Uterus (tissue), 2 donors: ENCODE results near the gene NUP153.

ENCODE experiments used
- POLR2A ChIP-seq, 2 donors: fragments of 450-650 bp; IDR thresholded peaks; one replicate each; pipeline ENCODE4 v1.6.1; 2016; ENCODE audit warnings: antibody characterized with exemption in 2 of 2, mild to moderate bottlenecking in 1 of 2, moderate library complexity in 1 of 2
- TF ChIP-seq, protein P1 (sequence below), 4 experiments: fragments of 200-600 bp in 2 of 4; fragments of 450-650 bp in 2 of 4; sonication (generic) in 2 of 4; IDR thresholded peaks; one replicate each; pipeline ENCODE4 v1.5.1; 2016 to 2019; ENCODE audit warnings: antibody characterized with exemption in 4 of 4, mild to moderate bottlenecking in 2 of 4, moderate library complexity in 1 of 4

DNA sequence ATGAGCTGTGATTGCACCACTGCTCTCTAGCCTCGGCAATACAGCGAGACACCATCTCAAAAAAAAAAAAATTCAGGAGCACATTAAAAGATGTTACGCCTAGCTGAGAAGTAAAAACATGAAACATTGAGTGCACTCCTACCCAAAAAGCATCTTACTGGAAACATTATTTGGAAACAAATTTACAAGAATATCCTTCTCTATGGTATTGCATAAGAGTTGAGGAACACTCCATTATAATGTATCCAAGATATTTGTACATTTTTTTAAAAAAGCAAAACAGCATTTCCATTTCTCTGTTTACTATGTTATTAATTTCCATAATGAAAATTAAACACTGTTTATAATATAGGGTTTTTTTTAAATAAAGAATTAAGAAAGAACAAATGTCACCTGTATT is 58.0 kb downstream of the NUP153 start:
- TF ChIP-seq, protein P1, sequence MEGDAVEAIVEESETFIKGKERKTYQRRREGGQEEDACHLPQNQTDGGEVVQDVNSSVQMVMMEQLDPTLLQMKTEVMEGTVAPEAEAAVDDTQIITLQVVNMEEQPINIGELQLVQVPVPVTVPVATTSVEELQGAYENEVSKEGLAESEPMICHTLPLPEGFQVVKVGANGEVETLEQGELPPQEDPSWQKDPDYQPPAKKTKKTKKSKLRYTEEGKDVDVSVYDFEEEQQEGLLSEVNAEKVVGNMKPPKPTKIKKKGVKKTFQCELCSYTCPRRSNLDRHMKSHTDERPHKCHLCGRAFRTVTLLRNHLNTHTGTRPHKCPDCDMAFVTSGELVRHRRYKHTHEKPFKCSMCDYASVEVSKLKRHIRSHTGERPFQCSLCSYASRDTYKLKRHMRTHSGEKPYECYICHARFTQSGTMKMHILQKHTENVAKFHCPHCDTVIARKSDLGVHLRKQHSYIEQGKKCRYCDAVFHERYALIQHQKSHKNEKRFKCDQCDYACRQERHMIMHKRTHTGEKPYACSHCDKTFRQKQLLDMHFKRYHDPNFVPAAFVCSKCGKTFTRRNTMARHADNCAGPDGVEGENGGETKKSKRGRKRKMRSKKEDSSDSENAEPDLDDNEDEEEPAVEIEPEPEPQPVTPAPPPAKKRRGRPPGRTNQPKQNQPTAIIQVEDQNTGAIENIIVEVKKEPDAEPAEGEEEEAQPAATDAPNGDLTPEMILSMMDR (IDR thresholded peaks at IDR 0.05): no peak
- no peak for TF ChIP-seq POLR2A (IDR thresholded peaks at IDR 0.05)
